HL-60 (cell line): ENCODE results near the gene AMZ1.

Source experiments
- DNase-seq, 2 experiments: peaks; one replicate each; pipeline ENCODE4 v3.0.0-alpha.2; 2010 to 2020; ENCODE audit warnings: low read depth in 1 of 2, low spot score in 1 of 2
- H3K27ac ChIP-seq: fragments of 250-450 bp; sonication (Bioruptor Pico); replicated peaks from 2 replicates; pipeline ENCODE4 v1.5.1; 2020; ENCODE audit warnings: mild to moderate bottlenecking, moderate library complexity
- H3K27me3 ChIP-seq: fragments of 250-450 bp; sonication (Bioruptor Pico); 2 replicates; pipeline ENCODE4 v1.5.1; 2021; ENCODE audit warnings: mild to moderate bottlenecking, moderate library complexity; ENCODE audit not compliant: insufficient read depth, poor library complexity, severe bottlenecking
- H3K4me3 ChIP-seq: replicated peaks from 2 replicates; pipeline ENCODE4 v1.5.1; 2011; ENCODE audit warnings: mild to moderate bottlenecking, control low read depth, low read length; ENCODE audit not compliant: insufficient read depth
- CTCF ChIP-seq: IDR thresholded peaks from one replicate; pipeline ENCODE4 v1.5.1; 2011; ENCODE audit warnings: low read length, control low read depth, inconsistent platforms; ENCODE audit not compliant: insufficient read depth
- GABPA ChIP-seq: IDR thresholded peaks from 2 replicates; pipeline ENCODE4 v1.6.1; 2012; ENCODE audit warnings: low read depth
- POLR2AphosphoS5 ChIP-seq: IDR thresholded peaks from 2 replicates; pipeline ENCODE4 v1.6.1; 2012; ENCODE audit warnings: low read depth
- SPI1 ChIP-seq: IDR thresholded peaks from 2 replicates; pipeline ENCODE4 v1.6.1; 2012; ENCODE audit warnings: low read depth, mild to moderate bottlenecking, borderline replicate concordance
- TF ChIP-seq, protein P1 (sequence below): IDR thresholded peaks from 2 replicates; pipeline ENCODE4 v1.6.1; 2012; ENCODE audit warnings: low read depth; ENCODE audit not compliant: insufficient replicate concordance

AMZ1 gene

GRCh38 chr7:2732959-2733584 lies 45.1 kb downstream of the AMZ1 start:
- Histone ChIP-seq H3K27me3 (no peaks in the 10 kb centered on the region), H3K27ac (peak overlapping the region; percentile 93), H3K4me3 (no peak overlapping the region)
- no peak for DNase-seq
- no peak for TF ChIP-seq CTCF
- TF ChIP-seq SPI1 = peak; percentile 9; the same call in 1 of the 2 replicates
- TF ChIP-seq POLR2AphosphoS5 = no peak

- peak in 1 of 2 experiments; percentile 76 for DNase-seq
- H3K27ac ChIP-seq = peak overlapping the region; percentile 93
- no peaks in the 10 kb centered on the region for H3K27me3 ChIP-seq
- H3K4me3 ChIP-seq = no peak overlapping the region; the same call in 1 of the 2 replicates
- TF ChIP-seq GABPA (no peak), SPI1 (peak; percentile 19; the same call in 1 of the 2 replicates)
- TF ChIP-seq, protein P1, sequence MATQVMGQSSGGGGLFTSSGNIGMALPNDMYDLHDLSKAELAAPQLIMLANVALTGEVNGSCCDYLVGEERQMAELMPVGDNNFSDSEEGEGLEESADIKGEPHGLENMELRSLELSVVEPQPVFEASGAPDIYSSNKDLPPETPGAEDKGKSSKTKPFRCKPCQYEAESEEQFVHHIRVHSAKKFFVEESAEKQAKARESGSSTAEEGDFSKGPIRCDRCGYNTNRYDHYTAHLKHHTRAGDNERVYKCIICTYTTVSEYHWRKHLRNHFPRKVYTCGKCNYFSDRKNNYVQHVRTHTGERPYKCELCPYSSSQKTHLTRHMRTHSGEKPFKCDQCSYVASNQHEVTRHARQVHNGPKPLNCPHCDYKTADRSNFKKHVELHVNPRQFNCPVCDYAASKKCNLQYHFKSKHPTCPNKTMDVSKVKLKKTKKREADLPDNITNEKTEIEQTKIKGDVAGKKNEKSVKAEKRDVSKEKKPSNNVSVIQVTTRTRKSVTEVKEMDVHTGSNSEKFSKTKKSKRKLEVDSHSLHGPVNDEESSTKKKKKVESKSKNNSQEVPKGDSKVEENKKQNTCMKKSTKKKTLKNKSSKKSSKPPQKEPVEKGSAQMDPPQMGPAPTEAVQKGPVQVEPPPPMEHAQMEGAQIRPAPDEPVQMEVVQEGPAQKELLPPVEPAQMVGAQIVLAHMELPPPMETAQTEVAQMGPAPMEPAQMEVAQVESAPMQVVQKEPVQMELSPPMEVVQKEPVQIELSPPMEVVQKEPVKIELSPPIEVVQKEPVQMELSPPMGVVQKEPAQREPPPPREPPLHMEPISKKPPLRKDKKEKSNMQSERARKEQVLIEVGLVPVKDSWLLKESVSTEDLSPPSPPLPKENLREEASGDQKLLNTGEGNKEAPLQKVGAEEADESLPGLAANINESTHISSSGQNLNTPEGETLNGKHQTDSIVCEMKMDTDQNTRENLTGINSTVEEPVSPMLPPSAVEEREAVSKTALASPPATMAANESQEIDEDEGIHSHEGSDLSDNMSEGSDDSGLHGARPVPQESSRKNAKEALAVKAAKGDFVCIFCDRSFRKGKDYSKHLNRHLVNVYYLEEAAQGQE = no peak
Observed at GRCh38 chr7:2734084-2734686, 46.2 kb downstream of the AMZ1 start.

- peak; percentile 35; the same call in 1 of the 2 replicates for TF ChIP-seq SPI1
- TF ChIP-seq GABPA = peak; percentile 67; the same call in 1 of the 2 replicates
- TF ChIP-seq, protein P1 = no peak
- TF ChIP-seq POLR2AphosphoS5 = peak; percentile 97
- TF ChIP-seq CTCF = no peak
- Histone ChIP-seq H3K4me3 (no peak overlapping the region; the same call in 1 of the 2 replicates), H3K27me3 (no peaks in the 10 kb centered on the region), H3K27ac (peak overlapping the region; percentile 93)
- peak; percentile 90 to 99 for DNase-seq
Observed at GRCh38 chr7:2734751-2735571, 47.0 kb downstream of the AMZ1 start.

DNA sequence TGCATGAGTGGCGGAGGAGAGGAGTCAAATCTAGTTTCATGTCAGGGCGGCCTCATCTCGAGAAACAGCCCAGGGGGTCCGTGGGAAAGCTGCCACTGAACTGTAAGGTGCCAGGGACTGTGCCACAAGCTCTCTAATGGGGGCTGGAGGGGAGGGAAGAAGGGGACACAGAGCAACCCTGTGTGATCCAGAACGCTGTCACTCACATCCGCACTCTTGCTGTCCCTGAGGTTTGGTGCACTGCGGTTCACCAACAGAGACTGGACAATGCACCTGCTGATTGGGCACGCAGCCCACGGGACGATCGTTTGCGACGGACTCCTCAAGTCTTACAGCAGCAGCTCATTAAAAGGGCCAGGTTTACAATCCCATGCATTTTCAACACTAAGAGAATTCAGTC lies 47.7 kb downstream of the AMZ1 start:
- DNase-seq = no peak
- peak overlapping the region; percentile 93 for H3K27ac ChIP-seq
- H3K4me3 ChIP-seq = no peak overlapping the region
- TF ChIP-seq POLR2AphosphoS5 (no peak), CTCF (no peak), GABPA (no peak), SPI1 (no peak)
- TF ChIP-seq, protein P1 = no peak
- H3K27me3 ChIP-seq = no peaks in the 10 kb centered on the region
